K562 (cell line): ENCODE results near the gene LMNA. TPM values are rescaled to one million over a fixed set of nuclear protein-coding genes. Genes with fewer than 3 reads are reported as not detected.
A peak's percentile ranks its signal among the peaks of the same experiment; 100 is the strongest.

Experiments used
- CREB1 ChIP-seq, 2 experiments: sonication (generic) in 1 of 2; formaldehyde crosslinking in 1 of 2; IDR thresholded peaks; 2 replicates each; pipeline versions ENCODE4 v1.6.1 to v1.8.0; 2012 to 2022; ENCODE audit warnings: inconsistent platforms in 1 of 2, mild to moderate bottlenecking in 1 of 2, missing genetic modification reagents in 1 of 2, moderate library complexity in 1 of 2
- JUN ChIP-seq, 2 experiments: sonication (generic) in 1 of 2; formaldehyde crosslinking in 1 of 2; IDR thresholded peaks; 2 replicates each; pipeline versions ENCODE4 v1.6.1 to v1.8.0; 2012 to 2022; ENCODE audit warnings: borderline replicate concordance in 2 of 2, mild to moderate bottlenecking in 2 of 2, improper control_type of control experiment in 1 of 2, low read depth in 1 of 2, low read length in 1 of 2, missing genetic modification reagents in 1 of 2
- KLF16 ChIP-seq: IDR thresholded peaks from 2 replicates; pipeline ENCODE4 v1.6.1; 2016; ENCODE audit warnings: antibody characterized with exemption
- MAFG ChIP-seq: fragments of 450-650 bp; conservative IDR thresholded peaks from 2 replicates; pipeline ENCODE4 v1.6.1; 2016; ENCODE audit warnings: missing genetic modification characterization, missing compliant biosample characterization
- NCOR1 ChIP-seq: fragments of 450-650 bp; IDR thresholded peaks from 2 replicates; pipeline ENCODE4 v1.6.1; 2016; ENCODE audit warnings: mild to moderate bottlenecking, moderate library complexity
- NFRKB ChIP-seq: fragments of 450-650 bp; IDR thresholded peaks from 2 replicates; pipeline ENCODE4 v1.6.1; 2016; ENCODE audit warnings: low read depth
- RBM34 ChIP-seq: fragments of 200-400 bp; formaldehyde crosslinking; IDR thresholded peaks from 2 replicates; pipeline ENCODE4 v1.6.1; 2018; ENCODE audit warnings: low read length, borderline replicate concordance; ENCODE audit not compliant: insufficient read depth
- SP2 ChIP-seq: IDR thresholded peaks from 2 replicates; pipeline ENCODE4 v1.6.1; 2011; ENCODE audit warnings: mild to moderate bottlenecking, low read depth, low read length, moderate library complexity; ENCODE audit not compliant: poor library complexity, severe bottlenecking; ENCODE audit errors: extremely low read depth
- SPI1 ChIP-seq: IDR thresholded peaks from 2 replicates; pipeline ENCODE4 v1.6.1; 2011; ENCODE audit warnings: low read depth, low read length, control low read depth, borderline replicate concordance
- TAL1 ChIP-seq: fragments of 450-650 bp; IDR thresholded peaks from 2 replicates; pipeline ENCODE4 v1.6.1; 2016; ENCODE audit warnings: mild to moderate bottlenecking
- TCF7 ChIP-seq: sonication (generic); IDR thresholded peaks from 2 replicates; pipeline ENCODE4 v1.6.1; 2016; ENCODE audit warnings: antibody characterized with exemption, borderline replicate concordance
- ZKSCAN3 ChIP-seq: fragments of 250-450 bp; sonication (Bioruptor Pico); IDR thresholded peaks from 2 replicates; pipeline ENCODE4 v1.4.0; 2020
- ZNF764 ChIP-seq: fragments of 250-450 bp; sonication (Bioruptor Pico); IDR thresholded peaks from 2 replicates; pipeline ENCODE4 v1.4.0; 2020; ENCODE audit warnings: low read depth, mild to moderate bottlenecking, moderate library complexity
- polyA plus RNA-seq, 8 experiments: library from polyadenylated mRNA; depleted of rRNA in 4 of 8; stranded (reverse) in 5 of 8; unstranded in 3 of 8; fragments of >200 nt; fragmentation: Nextera tagmentation in 2 of 8; fragmentation: Illumina TruSeq in 1 of 8; extraction: Ambion mirVana in 2 of 8; extraction: Trizol in 1 of 8; gene quantifications; 2 replicates each; pipeline versions ENCODE4 v1.2.1 to v1.2.3, GENCODE V29; 2011 to 2014; ENCODE audit warnings: inconsistent platforms in 1 of 8, missing spikeins in 1 of 8
- total RNA-seq, 7 experiments: library from RNA; depleted of rRNA in 6 of 7; stranded (reverse); fragments of >200 nt in 6 of 7; fragmentation: Illumina TruSeq in 2 of 7; extraction: Trizol in 2 of 7; gene quantifications; 2 replicates each; pipeline versions ENCODE4 v1.2.1 to v1.2.3, GENCODE V29; 2011 to 2021; ENCODE audit warnings: low replicate concordance in 1 of 7
- TF ChIP-seq, protein P1 (sequence below), 2 experiments: IDR thresholded peaks; 2 replicates each; pipeline ENCODE4 v1.6.1; 2011; ENCODE audit warnings: borderline replicate concordance in 1 of 2, control low read depth in 1 of 2, low read depth in 1 of 2, low read length in 1 of 2, mild to moderate bottlenecking in 1 of 2, mixed read lengths in 1 of 2, moderate library complexity in 1 of 2; ENCODE audit not compliant: insufficient read depth in 1 of 2, insufficient read length in 1 of 2, poor library complexity in 1 of 2, severe bottlenecking in 1 of 2; ENCODE audit errors: extremely low read depth in 1 of 2
- TF ChIP-seq, protein P2 (sequence below): fragments of 450-650 bp; IDR thresholded peaks from 2 replicates; pipeline ENCODE4 v1.7.0; 2016; ENCODE audit warnings: borderline replicate concordance
- TF ChIP-seq, protein P3 (sequence below): sonication (generic); formaldehyde crosslinking; IDR thresholded peaks from 2 replicates; pipeline ENCODE4 v1.8.0; 2022; ENCODE audit warnings: mild to moderate bottlenecking, missing genetic modification reagents
- TF ChIP-seq, protein P4 (sequence below), 2 experiments: fragments of 450-650 bp in 1 of 2; IDR thresholded peaks; 2 replicates each; pipeline ENCODE4 v1.6.1; 2011 to 2017; ENCODE audit warnings: low read depth in 2 of 2, antibody characterized with exemption in 1 of 2, borderline replicate concordance in 1 of 2, low read length in 1 of 2, mild to moderate bottlenecking in 1 of 2, mixed read lengths in 1 of 2; ENCODE audit not compliant: control insufficient read depth in 1 of 2
- TF ChIP-seq, protein P5 (sequence below): sonication (generic); formaldehyde crosslinking; IDR thresholded peaks from 2 replicates; pipeline ENCODE4 v1.8.0; 2022; ENCODE audit warnings: missing genetic modification reagents, mild to moderate bottlenecking, moderate library complexity, borderline replicate concordance

Gene LMNA
- total and polyA plus RNA-seq, 9 of the 15 experiments (the other 6 are each of a cell fraction or from before 2014, with no cell fraction given): 1.00 to 347 (median 88.2) TPM

DNA sequence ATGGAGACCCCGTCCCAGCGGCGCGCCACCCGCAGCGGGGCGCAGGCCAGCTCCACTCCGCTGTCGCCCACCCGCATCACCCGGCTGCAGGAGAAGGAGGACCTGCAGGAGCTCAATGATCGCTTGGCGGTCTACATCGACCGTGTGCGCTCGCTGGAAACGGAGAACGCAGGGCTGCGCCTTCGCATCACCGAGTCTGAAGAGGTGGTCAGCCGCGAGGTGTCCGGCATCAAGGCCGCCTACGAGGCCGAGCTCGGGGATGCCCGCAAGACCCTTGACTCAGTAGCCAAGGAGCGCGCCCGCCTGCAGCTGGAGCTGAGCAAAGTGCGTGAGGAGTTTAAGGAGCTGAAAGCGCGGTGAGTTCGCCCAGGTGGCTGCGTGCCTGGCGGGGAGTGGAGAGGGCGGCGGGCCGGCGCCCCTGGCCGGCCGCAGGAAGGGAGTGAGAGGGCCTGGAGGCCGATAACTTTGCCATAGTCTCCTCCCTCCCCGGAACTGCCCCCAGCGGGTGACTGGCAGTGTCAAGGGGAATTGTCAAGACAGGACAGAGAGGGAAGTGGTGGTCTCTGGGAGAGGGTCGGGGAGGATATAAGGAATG is 505 bp downstream of the LMNA start (continued):
- TF ChIP-seq, protein P1, sequence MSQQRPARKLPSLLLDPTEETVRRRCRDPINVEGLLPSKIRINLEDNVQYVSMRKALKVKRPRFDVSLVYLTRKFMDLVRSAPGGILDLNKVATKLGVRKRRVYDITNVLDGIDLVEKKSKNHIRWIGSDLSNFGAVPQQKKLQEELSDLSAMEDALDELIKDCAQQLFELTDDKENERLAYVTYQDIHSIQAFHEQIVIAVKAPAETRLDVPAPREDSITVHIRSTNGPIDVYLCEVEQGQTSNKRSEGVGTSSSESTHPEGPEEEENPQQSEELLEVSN (IDR thresholded peaks at IDR 0.05; ENCODE audit: borderline replicate concordance in 1 of 2, extremely low read depth in 1 of 2, insufficient read depth in 1 of 2, insufficient read length in 1 of 2, low read depth in 1 of 2, low read length in 1 of 2, poor library complexity in 1 of 2, severe bottlenecking in 1 of 2): peak in 1 of 2 experiments; percentile 44
- TF ChIP-seq MAFG (tag): no peak
- TF ChIP-seq NFRKB: no peak
- TF ChIP-seq ZKSCAN3: no peak
- TF ChIP-seq, protein P2, sequence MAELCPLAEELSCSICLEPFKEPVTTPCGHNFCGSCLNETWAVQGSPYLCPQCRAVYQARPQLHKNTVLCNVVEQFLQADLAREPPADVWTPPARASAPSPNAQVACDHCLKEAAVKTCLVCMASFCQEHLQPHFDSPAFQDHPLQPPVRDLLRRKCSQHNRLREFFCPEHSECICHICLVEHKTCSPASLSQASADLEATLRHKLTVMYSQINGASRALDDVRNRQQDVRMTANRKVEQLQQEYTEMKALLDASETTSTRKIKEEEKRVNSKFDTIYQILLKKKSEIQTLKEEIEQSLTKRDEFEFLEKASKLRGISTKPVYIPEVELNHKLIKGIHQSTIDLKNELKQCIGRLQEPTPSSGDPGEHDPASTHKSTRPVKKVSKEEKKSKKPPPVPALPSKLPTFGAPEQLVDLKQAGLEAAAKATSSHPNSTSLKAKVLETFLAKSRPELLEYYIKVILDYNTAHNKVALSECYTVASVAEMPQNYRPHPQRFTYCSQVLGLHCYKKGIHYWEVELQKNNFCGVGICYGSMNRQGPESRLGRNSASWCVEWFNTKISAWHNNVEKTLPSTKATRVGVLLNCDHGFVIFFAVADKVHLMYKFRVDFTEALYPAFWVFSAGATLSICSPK: no peak
- TF ChIP-seq TCF7: no peak
- no peak for TF ChIP-seq CREB1 (IDR thresholded peaks at IDR 0.05)
- TF ChIP-seq CREB1 (CRISPR knock-in tag; IDR thresholded peaks at IDR 0.05): no peak
- TF ChIP-seq TAL1: 0 out of 2 replicates have a peak, but pooled peaks have one; percentile 6
- TF ChIP-seq, protein P3, sequence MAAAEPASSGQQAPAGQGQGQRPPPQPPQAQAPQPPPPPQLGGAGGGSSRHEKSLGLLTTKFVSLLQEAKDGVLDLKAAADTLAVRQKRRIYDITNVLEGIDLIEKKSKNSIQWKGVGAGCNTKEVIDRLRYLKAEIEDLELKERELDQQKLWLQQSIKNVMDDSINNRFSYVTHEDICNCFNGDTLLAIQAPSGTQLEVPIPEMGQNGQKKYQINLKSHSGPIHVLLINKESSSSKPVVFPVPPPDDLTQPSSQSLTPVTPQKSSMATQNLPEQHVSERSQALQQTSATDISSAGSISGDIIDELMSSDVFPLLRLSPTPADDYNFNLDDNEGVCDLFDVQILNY: no peak
- TF ChIP-seq JUN (IDR thresholded peaks at IDR 0.05; ENCODE audit: borderline replicate concordance, low read depth, low read length): no peak; the same call in 1 of the 2 replicates
- TF ChIP-seq JUN (CRISPR knock-in tag; IDR thresholded peaks at IDR 0.05; ENCODE audit: borderline replicate concordance): peak; percentile 46; the same call in 1 of the 2 replicates
- TF ChIP-seq, protein P4, sequence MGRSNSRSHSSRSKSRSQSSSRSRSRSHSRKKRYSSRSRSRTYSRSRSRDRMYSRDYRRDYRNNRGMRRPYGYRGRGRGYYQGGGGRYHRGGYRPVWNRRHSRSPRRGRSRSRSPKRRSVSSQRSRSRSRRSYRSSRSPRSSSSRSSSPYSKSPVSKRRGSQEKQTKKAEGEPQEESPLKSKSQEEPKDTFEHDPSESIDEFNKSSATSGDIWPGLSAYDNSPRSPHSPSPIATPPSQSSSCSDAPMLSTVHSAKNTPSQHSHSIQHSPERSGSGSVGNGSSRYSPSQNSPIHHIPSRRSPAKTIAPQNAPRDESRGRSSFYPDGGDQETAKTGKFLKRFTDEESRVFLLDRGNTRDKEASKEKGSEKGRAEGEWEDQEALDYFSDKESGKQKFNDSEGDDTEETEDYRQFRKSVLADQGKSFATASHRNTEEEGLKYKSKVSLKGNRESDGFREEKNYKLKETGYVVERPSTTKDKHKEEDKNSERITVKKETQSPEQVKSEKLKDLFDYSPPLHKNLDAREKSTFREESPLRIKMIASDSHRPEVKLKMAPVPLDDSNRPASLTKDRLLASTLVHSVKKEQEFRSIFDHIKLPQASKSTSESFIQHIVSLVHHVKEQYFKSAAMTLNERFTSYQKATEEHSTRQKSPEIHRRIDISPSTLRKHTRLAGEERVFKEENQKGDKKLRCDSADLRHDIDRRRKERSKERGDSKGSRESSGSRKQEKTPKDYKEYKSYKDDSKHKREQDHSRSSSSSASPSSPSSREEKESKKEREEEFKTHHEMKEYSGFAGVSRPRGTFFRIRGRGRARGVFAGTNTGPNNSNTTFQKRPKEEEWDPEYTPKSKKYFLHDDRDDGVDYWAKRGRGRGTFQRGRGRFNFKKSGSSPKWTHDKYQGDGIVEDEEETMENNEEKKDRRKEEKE (IDR thresholded peaks at IDR 0.05; ENCODE audit: borderline replicate concordance in 1 of 2, control insufficient read depth in 1 of 2, low read depth in 2 of 2, low read length in 1 of 2): no peak
- no peak for TF ChIP-seq KLF16
- TF ChIP-seq ZNF764: no peak
- no peak for TF ChIP-seq SP2
- TF ChIP-seq RBM34: no peak
- peak; percentile 32; the same call in 1 of the 2 replicates for TF ChIP-seq SPI1
- no peak for TF ChIP-seq NCOR1
- TF ChIP-seq, protein P5, sequence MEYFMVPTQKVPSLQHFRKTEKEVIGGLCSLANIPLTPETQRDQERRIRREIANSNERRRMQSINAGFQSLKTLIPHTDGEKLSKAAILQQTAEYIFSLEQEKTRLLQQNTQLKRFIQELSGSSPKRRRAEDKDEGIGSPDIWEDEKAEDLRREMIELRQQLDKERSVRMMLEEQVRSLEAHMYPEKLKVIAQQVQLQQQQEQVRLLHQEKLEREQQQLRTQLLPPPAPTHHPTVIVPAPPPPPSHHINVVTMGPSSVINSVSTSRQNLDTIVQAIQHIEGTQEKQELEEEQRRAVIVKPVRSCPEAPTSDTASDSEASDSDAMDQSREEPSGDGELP (CRISPR knock-in tag): peak; percentile 62; the same call in 1 of the 2 replicates
